Activated naive CD8-positive, alpha-beta T cell (primary cell): Measurements from ENCODE around the gene ZNF112.

ENCODE experiments used
- H3K27ac Mint-ChIP-seq: one replicate; pipeline ENCODE4 v1.8.0; 2021; ENCODE audit warnings: mixed read lengths
- H3K27me3 Mint-ChIP-seq: one replicate; pipeline ENCODE4 v1.8.0; 2021; ENCODE audit warnings: mixed read lengths
- H3K36me3 Mint-ChIP-seq: one replicate; pipeline ENCODE4 v1.8.0; 2021; ENCODE audit warnings: mixed read lengths
- H3K4me1 Mint-ChIP-seq: one replicate; pipeline ENCODE4 v1.8.0; 2021; ENCODE audit warnings: low read depth, mixed read lengths
- H3K4me3 Mint-ChIP-seq: one replicate; pipeline ENCODE4 v1.8.0; 2021; ENCODE audit warnings: mild to moderate bottlenecking, mixed read lengths
- H3K9me3 Mint-ChIP-seq: one replicate; pipeline ENCODE4 v1.8.0; 2021; ENCODE audit warnings: low read depth, mixed read lengths

ZNF112 gene

DNA sequence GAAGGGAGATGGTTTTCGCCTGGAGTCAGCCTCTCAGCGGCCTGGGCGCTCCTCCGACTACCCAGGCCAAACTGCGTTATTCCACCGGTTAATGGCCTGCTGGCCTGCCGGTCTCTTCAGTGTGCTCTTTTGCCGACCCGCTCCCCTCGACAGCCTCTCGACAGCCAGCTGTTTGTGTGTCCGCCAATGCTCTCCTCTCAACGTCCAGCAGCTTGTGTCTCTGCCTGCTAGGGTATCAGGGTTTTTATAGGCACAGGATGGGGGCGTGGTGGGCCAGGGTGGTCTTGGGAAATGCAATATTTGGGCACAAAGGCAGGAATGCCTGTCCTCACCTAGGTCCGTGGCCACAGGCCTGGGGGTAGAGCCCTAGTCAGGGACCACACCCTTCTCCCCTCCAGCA is 50.2 kb downstream of the ZNF112 start:
- peaks cover 16% of the 10 kb centered on the region for H3K36me3 Mint-ChIP-seq

DNA sequence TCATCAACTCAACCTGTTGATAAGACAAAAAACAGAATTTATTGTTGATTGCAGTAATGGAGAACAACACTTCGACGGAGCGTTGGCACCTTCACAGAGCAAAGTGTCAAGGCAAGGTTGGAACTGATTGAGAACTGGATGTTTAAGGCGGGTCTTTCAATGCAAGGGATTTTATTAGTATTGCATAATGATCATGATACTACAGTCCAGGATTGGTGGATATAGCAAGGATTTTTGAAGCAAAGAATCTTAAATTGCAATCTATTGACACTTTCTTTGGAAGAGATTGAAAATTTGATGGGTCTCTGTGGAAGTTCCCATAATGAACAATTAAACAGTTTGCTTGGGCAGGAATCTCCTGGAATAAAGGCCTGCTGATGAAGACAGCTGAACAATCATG is 51.0 kb downstream of the ZNF112 start:
- H3K27ac Mint-ChIP-seq = no peak overlapping the region
- H3K36me3 Mint-ChIP-seq = peaks cover 22% of the 10 kb centered on the region
- peak overlapping the region; percentile 92 for H3K4me3 Mint-ChIP-seq

More for the DNA sequence above, 50.2 kb downstream of the ZNF112 start:
- H3K27ac Mint-ChIP-seq = no peak overlapping the region
- H3K27me3 Mint-ChIP-seq = peaks cover 7% of the 10 kb centered on the region
- H3K4me3 Mint-ChIP-seq = no peak overlapping the region
- H3K4me1 Mint-ChIP-seq = peaks cover 21% of the 10 kb centered on the region
- H3K9me3 Mint-ChIP-seq = peaks cover 8% of the 10 kb centered on the region

DNA sequence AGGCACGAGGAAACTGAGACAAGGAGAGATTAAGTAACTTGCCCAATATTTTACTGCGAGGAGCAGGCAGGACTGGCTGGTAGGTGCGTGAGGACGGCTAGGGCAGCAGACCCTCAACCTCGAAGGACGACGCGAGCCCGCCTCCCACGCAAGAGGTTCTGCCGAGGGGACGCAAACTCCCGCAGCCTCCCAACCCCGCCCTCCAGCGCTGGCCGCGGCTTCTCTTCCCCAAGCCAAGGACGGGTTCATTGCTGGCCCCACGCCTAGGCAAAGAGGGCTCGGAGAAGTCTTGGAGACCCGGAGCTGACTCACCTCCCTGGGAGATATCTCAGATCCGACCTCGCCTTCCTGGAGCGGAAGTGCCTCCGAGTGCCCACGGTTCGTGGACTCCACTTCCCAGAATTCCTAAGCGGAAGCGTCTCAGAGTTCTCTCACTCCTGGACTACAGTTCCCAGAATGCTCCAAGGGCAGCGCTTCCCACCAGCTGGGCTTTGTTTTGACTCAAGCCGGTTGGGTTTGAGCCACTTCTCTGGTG is 51.8 kb downstream of the ZNF112 start, which contains the start of gene ZNF235:
Gene ZNF235 (minus strand): TSS at position 367 of the 535 bp plus-strand sequence. CDS start 1,621 bp downstream, outside the sequence.
- peaks cover 23% of the 10 kb centered on the region for H3K4me1 Mint-ChIP-seq
- H3K4me3 Mint-ChIP-seq = peak within 1 kb of the TSS; percentile 92
- H3K36me3 Mint-ChIP-seq = peaks cover 27% of the 10 kb centered on the region
- H3K27ac Mint-ChIP-seq = peak within 1 kb of the TSS; percentile 83
- H3K9me3 Mint-ChIP-seq = peaks cover 8% of the 10 kb centered on the region
- H3K27me3 Mint-ChIP-seq = peaks cover 3% of the 10 kb centered on the region

More for the DNA sequence above, 51.0 kb downstream of the ZNF112 start:
- Mint-ChIP-seq H3K9me3 (peaks cover 8% of the 10 kb centered on the region), H3K27me3 (peaks cover 6% of the 10 kb centered on the region), H3K4me1 (peaks cover 23% of the 10 kb centered on the region)

DNA sequence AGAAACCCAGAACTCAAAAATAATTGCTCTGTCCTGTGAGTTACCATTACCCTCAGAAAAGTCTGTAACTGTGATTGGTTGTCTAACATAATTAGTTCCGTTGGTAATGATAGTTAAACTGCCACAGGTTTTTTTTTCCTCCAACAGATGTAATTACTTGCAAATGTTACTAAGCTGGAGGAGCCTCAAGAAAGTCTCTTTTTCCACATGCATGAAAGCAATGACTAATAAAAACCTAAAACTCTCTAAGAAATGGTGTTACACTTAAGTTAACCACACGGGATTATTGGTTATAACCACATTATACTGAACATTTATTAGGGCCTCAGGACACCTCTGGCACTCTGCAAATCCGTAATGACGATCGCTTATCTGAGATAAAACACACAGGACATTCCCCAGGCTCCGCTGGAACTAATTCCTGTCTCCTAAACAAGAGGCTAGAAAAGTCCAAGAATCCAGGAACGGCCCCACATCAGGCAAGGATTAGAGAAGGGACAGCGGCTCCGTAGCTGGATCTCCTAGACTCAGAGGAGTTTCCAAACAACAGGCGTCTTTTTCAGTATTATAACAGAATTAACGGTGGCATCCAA is 52.4 kb downstream of the ZNF112 start:
- H3K4me1 Mint-ChIP-seq = peaks cover 23% of the 10 kb centered on the region
- peak overlapping the region; percentile 92 for H3K4me3 Mint-ChIP-seq
- peaks cover 3% of the 10 kb centered on the region for H3K27me3 Mint-ChIP-seq
- peaks cover 31% of the 10 kb centered on the region for H3K36me3 Mint-ChIP-seq
- H3K27ac Mint-ChIP-seq = peak overlapping the region; percentile 83
- H3K9me3 Mint-ChIP-seq = peaks cover 8% of the 10 kb centered on the region

DNA sequence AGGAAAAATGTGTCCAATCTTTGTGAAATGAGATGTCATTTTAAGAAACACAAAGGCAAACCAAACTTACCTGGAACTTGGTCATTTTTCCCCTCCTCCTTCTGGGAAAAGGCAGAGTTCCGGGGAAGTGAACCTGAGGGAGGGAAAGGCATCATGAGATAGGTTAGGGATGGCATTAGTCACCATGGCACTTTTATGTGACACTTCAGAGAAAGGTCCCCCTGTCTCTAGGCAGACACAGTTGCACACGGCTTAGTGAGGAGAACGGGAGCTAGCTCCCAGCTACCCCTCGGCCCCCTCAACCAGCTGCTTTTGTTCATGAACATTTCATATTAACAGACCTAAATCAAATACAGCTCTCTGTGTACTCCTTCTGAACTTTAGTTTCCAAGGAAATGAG is 53.2 kb downstream of the ZNF112 start:
- Mint-ChIP-seq H3K27ac (no peak overlapping the region), H3K9me3 (peaks cover 9% of the 10 kb centered on the region), H3K36me3 (peaks cover 33% of the 10 kb centered on the region), H3K4me1 (peaks cover 23% of the 10 kb centered on the region), H3K27me3 (no peaks in the 10 kb centered on the region), H3K4me3 (peak overlapping the region; percentile 92)

DNA sequence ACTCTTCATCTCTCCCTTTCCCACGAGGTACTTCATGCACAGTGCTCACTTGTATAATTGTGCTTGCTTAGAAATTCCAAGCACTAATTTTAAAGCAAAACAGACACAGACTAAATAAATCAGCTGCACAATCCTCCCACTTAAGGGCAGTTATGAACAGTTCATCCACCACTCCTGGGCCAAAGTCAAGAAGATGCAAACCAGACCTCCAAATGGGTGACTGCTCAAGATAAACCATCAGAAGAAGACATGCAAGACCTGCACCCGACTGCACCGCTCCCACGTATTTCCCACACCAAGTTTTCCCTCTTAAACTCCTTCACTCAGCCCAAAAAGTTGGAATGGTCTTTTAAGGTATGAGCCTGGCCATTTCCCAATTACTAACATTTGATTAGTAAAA is 71.5 kb downstream of the ZNF112 start:
- Mint-ChIP-seq H3K36me3 (peaks cover 59% of the 10 kb centered on the region), H3K4me3 (no peak overlapping the region), H3K4me1 (no peaks in the 10 kb centered on the region), H3K27me3 (no peaks in the 10 kb centered on the region), H3K27ac (no peak overlapping the region), H3K9me3 (peaks cover 42% of the 10 kb centered on the region)

DNA sequence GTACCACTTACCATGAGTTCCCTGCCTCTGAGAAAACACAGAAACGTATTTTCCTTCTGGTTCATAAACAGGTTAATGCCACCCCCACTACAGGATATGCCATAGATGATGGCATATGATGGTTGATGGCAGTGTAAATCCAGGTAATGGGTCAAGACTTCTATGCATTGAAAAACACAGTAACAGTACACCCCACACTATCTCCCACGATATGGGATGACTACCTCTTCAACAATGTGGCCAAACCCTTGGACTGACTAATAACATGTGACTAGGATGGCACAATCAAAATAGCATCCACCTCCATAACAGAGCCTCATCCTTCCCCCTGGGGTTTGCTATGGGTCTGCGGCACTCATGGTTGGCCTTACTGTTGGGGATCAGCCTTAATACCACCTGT is 73.6 kb downstream of the ZNF112 start:
- Mint-ChIP-seq H3K4me3 (no peak overlapping the region), H3K36me3 (peaks cover 54% of the 10 kb centered on the region), H3K9me3 (peaks cover 38% of the 10 kb centered on the region), H3K4me1 (no peaks in the 10 kb centered on the region), H3K27me3 (no peaks in the 10 kb centered on the region), H3K27ac (no peak overlapping the region)

DNA sequence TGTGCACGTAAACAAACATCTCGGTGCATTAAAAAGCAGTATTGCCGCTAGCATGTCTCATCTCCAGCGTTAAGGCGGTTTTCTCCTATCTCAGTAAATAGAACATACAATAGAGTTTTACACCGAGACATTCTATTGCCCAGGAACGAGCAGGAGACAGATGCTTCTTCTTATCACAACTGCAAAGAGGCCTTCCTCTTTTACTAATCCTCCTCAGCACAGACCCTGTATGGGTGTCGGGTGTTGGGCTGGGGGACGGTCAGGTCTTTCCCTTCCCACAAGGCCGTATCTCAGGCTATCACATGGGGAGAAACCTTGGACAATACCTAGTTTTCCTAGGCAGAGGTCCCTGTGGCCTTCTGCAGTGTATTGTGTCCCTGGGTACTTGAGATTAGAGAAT is 75.6 kb downstream of the ZNF112 start:
- Mint-ChIP-seq H3K27ac (no peak overlapping the region), H3K4me1 (no peaks in the 10 kb centered on the region), H3K36me3 (peaks cover 50% of the 10 kb centered on the region), H3K9me3 (peaks cover 34% of the 10 kb centered on the region), H3K4me3 (no peak overlapping the region), H3K27me3 (no peaks in the 10 kb centered on the region)

DNA sequence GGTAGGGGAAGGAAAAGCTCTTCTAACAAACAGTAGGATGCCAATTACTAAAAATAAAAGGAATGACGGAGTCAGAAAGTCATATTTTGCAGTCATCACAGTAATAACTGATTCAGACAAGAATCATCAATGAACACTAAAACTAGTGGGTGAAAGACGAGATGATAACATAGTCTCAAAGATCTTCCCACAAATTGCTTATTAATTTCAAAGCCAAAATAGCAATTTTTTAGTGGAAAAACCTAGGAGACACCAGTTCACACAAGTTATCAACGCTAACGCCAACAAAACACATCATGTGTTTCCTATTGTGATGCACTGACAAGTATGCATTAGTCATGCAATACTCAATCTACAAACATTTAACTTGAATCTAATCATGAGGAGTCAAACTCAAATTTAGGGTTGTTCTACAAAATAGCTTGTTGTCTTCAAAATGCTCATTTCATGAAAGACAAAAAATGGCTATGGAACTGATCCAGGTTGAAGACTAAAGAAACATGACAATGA is 78.2 kb downstream of the ZNF112 start:
- H3K27me3 Mint-ChIP-seq = no peaks in the 10 kb centered on the region
- H3K9me3 Mint-ChIP-seq = peaks cover 40% of the 10 kb centered on the region
- H3K27ac Mint-ChIP-seq = no peak overlapping the region
- H3K4me3 Mint-ChIP-seq = no peak overlapping the region
- H3K36me3 Mint-ChIP-seq = peaks cover 59% of the 10 kb centered on the region
- no peaks in the 10 kb centered on the region for H3K4me1 Mint-ChIP-seq

DNA sequence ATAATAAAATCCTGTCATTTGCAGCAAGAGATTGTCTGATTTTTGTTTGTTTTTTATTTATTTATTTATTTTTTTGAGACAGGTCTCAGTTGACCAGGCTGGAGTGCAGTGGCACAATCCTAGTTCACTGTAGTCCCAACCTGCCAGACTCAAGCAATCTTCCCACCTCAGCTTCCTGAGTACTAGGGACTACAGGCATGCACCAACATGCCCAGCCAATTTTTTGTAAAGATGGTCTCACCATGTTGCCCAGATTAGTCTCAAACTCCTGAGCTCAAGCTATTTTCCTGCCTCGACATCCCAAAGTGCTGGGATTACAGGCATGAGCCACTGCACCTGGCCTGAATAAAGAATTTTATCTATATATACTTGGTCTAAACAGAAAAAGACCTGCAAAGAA is 79.1 kb downstream of the ZNF112 start:
- H3K9me3 Mint-ChIP-seq = peaks cover 43% of the 10 kb centered on the region
- H3K4me1 Mint-ChIP-seq = no peaks in the 10 kb centered on the region
- peaks cover 61% of the 10 kb centered on the region for H3K36me3 Mint-ChIP-seq

More for the DNA sequence above, 79.1 kb downstream of the ZNF112 start:
- H3K27ac Mint-ChIP-seq = no peak overlapping the region
- H3K4me3 Mint-ChIP-seq = no peak overlapping the region
- H3K27me3 Mint-ChIP-seq = no peaks in the 10 kb centered on the region
